Right ventricle myocardium inferior (tissue), 1 donor: ENCODE results near the gene CWF19L1. TPM values are rescaled to one million over a fixed set of nuclear protein-coding genes. Genes with fewer than 3 reads are reported as not detected.
"Not testable (repeated sequence)": the region's sequence is repeated elsewhere in the genome, so short reads cannot be mapped to it uniquely, and the experiment has no call there.

Source experiments
- ATAC-seq: fragments of 200-7000 bp; cut with Tn5 transposase; one replicate; pipeline ENCODE4 v1.9.1; 2020; ENCODE audit warnings: mild to moderate bottlenecking, moderate library complexity
- DNase-seq: peaks from one replicate; pipeline ENCODE4 v3.0.0; 2021; ENCODE audit errors: missing footprints
- intact Hi-C: fragments of 100-400 bp; cut with DNase I; formaldehyde crosslinking; loops from one replicate; pipeline ENCODE4 v1.11.0; 2022
- total RNA-seq: library from RNA; stranded (reverse); fragmentation: NEBNext Ultra II Directional; extraction: Animal tissue kit (Norgen Biotek cat#: 25700); gene quantifications from one replicate; pipeline ENCODE4 v1.2.1, GENCODE V29; 2021
- donor health status: DM: no; HTN: yes; CAD: no; lungs with severe emphysema.

CWF19L1 gene
- total RNA-seq, 1 donor from 2014 or later: 12.9 TPM

DNA sequence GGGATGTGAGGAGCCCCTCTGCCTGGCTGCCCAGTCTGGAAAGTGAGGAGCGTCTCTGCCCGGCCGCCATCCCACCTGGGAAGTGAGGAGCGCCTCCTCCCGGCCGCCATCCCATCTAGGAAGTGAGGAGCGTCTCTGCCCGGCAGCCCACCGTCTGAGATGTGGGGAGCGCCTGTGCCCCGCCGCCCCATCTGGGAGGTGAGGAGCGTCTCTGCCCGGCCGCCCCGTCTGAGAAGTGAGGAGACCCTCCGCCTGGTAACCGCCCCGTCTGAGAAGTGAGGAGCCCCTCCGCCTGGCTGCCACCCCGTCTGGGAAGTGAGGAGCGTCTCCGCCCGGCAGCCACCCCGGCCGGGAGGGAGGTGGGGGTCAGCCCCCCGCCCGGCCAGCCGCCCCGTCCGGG, 9.5 kb upstream of the CWF19L1 start:
- ATAC-seq, intact Hi-C loops, DNase-seq: not testable (repeated sequence)

DNA sequence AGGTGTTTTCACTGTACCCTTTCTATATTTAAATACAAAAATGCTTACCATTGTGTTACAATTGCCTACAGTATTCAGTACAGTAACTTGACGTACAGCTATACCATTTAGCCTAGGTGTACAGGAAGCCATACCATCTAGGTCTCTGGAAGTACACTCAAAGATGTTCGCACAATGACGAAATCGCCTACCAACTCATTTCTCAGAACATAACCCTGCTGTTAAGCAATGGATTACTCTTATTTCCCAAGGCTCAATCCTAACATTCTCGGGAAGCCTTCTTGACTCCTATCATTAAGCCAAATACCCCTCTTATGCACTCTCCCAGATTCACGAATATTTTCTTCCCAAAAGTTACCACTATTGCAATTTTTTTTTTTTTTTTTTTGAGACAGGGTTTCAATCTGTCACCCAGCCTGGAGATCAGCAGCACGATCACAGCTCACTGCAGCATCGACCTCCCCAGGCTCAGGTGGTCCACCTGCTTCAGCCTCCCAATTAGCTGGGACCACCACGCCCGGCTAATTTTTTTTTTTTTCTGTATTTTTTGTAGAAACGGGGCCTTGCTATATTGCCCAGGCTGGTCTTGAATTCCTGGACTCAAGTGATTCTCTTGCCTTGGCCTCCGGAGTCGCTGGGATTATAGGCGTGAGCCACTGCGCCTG, 1.5 kb downstream of the CWF19L1 start:
- DNase-seq: no peak
- intact Hi-C loops: loop anchor here (10.0 kb wide), 1 partner anchor 81 kb away; the partner anchor contains the start of gene ERLIN1
- ATAC-seq: no peak

DNA sequence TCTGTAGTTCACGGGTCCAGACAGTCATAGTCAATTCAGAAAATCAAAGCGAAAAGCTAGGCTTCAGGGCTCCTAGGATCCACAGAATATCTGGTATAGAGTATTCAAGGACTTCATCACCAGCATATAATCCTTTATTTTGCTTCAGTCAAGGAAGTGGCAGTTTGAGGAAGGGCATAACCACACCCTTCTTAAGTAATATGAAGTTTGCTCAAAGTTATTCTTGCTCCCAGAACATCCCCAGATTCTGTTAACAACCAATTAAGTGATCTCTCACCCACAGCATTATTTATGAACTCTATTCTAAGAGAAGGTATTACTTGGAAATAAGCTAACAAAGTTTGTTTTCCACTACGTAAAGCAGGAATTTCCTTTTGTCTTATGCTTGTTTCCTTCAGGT, 13.2 kb downstream of the CWF19L1 start:
- intact Hi-C loops: no loop called here
- no peak for DNase-seq
- no peak for ATAC-seq

DNA sequence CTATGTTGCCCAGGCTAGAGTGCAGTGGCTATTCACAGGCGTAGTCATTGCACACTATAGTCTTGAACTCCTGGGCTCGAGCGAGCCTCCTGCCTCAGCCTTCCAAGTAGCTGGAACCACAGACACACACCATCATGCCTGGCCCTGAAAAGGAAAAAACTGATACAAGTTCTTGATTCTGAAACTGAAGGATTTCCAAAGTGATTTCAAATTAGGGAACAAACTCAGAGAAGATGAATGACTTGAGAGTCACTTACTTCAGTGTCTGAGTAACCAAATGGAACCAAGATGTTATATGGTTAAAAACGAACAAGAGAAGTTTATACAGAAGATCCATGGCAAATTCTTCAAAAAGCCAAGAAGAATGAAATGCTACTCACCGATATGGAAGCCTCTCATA, 14.4 kb downstream of the CWF19L1 start:
- intact Hi-C loops: no loop called here
- no peak for ATAC-seq

DNA sequence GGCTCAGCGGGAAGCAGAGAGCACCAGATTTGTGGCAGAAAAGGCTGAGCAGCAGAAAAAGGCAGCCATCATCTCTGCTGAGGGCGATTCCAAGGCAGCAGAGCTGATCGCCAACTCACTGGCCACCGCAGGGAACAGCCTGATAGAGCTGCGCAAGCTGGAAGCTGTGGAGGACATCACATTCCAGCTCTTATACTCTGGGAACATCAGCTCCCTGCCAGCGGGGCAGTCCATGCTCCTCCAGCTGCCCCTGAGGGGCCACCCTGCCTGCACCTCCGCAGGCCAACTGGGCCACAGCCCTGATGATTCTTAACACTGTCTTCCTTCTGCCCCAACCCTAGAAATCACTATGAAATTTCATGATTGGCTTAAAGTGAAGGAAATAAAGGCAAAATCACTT, 18.6 kb downstream of the CWF19L1 start:
- DNase-seq (no peak), ATAC-seq (peak; percentile 85)
- intact Hi-C loops: no loop called here

More for the DNA sequence above, 14.4 kb downstream of the CWF19L1 start:
- DNase-seq: no peak

DNA sequence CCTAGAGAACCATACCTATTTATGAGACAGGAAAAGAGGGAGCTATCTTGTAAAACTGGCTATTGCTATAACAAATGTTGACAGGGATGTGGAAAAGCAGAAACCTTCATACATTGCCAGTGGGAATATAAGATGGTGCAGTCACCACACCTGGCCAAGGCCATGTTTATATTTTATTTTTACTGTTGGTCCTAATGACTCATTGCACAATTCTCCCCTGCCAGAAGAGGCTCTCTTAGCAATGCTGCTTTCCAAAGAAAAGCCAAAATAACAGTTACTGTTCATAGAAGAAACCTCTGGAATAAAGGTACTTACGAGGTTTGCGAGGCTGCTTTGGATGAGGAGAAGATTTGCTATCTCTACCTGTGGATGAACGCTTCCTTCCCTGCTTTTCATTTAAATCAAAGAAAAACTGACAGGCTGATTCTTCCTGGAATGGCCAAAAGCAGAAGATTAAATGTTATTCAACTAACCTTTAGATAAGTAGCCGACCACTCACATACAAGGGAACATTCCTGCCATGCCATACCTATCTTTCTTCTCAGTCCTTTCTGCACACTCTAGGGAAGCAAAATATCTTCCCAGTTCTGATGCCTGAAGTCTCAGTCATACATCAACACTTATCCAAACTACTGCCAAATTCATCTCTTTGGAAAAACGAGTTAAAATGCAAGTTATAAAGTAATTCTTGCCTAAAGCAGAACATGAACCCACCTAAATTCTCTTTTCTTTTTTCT, 21.8 kb downstream of the CWF19L1 start:
- DNase-seq: no peak
- intact Hi-C loops: no loop called here
- ATAC-seq: no peak

DNA sequence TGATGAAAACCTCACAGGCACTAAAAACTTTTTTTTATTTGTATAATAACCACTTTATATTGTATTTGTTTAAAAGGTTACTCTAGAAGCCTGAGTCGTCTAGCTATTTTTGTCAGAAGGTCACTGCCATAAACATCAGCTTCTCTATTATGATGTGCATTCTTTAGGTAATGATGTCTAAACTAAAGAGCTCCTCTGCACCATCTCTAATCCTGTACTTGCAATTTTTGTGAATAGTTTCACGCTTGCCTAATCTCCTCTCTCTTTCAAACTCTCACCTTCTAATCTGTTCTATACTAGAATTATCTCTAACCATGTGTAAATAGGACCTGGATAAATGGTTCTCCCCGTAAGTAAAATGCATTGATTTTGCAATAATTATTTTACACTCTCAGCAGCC, 27.6 kb downstream of the CWF19L1 start:
- intact Hi-C loops: no loop called here
- DNase-seq (no peak), ATAC-seq (no peak)

DNA sequence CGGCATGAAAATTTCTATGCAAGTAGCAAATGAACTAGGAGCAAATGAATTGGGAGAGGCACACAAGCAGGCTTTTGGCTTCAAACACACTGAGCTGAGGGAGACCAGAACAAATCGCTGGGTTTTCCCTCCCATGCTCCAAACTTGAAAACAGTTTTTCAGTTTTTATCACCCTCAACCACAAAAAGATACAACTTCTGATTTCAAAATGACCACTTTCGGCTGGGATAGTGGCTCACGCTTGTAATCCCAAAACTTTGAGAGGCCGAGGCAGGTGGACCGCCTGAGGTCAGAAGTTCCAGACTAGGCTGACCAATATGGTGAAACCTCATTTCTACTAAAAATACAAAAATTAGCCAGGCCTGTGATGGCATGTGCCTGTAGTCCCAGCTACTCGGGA, 29.0 kb downstream of the CWF19L1 start:
- intact Hi-C loops: no loop called here
- DNase-seq (no peak), ATAC-seq (no peak)

DNA sequence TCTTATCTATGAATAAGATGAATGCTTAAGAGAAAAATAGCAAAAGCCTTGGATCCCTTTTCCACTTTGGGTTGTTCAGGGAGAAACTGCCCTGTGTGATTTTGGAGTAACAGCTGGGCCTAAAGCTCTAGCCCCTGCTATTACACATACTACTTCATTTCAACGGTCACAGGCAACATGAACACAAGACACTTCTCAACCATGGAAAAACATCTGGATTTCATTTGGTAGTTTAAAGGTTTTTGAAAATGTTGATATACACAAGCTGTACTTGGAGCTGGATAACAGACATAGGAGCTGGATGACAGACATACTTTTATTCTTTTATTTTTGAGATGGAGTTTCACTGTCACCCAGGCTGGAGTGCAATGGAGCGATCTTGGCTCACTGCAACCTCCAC, 35.3 kb downstream of the CWF19L1 start:
- intact Hi-C loops: no loop called here
- DNase-seq: no peak
- no peak for ATAC-seq

DNA sequence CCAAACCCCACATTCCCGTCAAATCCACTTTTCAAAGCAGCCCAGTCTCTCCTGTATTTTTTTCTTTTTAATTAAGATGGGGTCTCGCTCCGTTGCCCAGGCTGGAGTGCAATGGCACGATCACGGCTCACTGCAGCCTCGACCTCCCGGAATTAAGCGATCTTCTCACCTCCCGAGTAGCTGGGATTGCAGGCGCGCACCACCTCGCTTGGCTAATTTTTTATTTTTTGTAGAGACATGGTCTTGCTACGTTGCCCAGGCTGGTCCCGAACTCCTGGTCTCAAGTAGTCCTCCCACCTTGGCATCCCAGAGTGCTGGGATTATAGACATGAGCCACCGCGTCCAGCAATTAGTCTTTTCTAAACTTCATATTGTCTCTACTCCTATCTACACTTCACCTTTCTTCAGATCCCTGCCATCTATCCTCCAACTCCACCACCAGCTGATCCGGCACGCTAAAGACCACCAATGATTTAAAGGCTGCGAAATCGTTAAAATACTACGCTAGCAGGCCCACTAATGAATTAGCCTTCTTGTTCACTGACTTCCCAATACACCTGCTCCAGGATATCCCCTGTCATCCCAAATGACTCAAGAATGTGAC, 37.5 kb downstream of the CWF19L1 start:
- DNase-seq (no peak), ATAC-seq (no peak)
- intact Hi-C loops: no loop called here

DNA sequence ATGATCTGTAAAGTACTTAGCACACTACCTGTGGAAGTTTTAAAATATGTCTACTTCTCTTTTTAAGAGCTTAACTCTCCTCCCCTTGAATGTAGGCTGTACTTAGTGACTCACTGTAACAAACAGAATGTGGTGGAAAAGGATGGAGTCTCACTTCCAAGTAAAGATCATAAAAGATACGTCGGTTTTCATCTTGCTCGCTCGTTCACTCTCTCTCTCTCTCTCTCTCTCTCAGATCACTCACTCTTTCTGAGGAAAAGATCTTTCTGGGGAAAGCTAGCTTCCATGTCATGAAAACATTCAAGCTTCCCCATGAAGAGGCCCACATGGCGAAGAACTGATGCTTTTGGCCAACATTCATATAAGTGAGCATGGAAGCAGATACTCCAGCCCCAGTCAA, 43.6 kb downstream of the CWF19L1 start:
- intact Hi-C loops: no loop called here
- DNase-seq (no peak), ATAC-seq (no peak)

DNA sequence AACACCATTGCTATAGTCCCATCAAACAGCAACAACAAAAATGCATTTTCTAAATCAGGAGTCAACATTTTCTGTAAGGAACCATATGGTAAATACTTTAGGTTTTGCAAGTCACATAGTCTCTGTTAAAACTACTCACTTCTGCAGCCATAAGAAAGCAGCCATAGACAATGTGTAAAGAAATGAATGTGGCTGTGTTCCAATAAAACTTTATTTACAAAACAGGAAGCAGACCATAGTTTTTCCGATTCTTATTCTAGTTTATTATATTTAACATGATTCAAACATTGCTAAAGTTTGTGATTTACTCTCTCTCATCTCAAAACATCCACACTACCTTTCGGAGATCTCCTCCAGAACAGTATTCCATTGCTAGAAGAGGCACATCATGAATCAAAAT, 44.9 kb downstream of the CWF19L1 start:
- intact Hi-C loops: no loop called here
- no peak for ATAC-seq
- no peak for DNase-seq

DNA sequence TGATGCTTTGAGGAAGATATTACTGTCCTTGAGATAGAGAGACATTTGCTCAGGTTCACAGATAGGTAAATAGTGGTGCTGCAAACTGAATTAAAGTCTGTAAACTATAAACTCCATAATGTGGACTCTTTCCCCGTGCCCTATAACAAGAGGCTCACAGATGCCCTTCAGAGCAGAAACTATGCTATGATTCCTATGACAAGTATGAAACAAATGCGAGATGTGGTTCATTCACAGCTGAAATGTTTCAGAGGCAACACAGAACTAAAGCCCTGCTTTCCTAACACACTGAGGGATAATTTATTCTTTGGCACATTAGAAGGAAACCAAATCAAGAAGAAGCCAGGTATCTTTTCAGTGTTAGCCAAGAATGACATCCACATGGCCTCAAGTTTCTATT, 51.4 kb downstream of the CWF19L1 start:
- DNase-seq (no peak), ATAC-seq (no peak)
- intact Hi-C loops: no loop called here

DNA sequence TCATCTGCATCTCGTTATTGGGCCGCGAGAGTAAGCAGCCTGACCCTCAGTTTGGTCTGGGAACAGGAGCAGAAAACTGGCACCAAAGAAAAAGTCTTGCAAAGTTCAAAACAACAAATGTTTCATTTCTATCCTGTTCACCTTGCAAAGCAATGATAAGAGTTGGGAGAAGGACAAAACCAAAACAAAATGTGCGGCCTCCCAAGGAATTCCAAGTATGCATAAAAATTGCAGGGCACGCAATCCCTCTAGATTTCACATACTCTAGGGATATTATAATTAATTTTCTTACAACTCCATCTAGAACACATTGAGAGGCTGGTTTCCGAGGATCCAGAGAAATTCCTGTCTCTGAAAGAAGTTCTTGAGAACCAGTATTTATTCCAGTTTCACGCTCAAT, 58.1 kb downstream of the CWF19L1 start:
- ATAC-seq: no peak
- no peak for DNase-seq
- intact Hi-C loops: no loop called here

DNA sequence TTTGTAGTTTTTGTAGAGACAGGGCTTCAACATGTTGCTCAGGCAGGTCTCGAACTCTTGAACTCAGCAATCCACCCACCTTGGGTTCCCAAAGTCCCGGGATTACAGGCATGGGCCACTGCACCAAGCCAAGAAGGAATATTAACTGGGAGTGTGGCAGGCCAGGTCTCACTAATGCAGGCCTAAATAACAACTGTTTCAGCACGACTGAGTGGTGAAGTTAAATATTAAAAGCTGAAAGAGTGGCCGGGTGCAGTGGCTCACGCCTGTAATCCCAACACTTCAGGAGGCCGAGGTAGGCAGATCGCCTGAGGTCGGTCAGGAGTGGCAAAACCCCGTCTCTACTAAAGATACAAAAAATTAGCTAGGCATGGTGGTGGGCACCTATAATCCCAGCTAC, 59.2 kb downstream of the CWF19L1 start:
- ATAC-seq: no peak
- intact Hi-C loops: no loop called here
- DNase-seq: no peak

DNA sequence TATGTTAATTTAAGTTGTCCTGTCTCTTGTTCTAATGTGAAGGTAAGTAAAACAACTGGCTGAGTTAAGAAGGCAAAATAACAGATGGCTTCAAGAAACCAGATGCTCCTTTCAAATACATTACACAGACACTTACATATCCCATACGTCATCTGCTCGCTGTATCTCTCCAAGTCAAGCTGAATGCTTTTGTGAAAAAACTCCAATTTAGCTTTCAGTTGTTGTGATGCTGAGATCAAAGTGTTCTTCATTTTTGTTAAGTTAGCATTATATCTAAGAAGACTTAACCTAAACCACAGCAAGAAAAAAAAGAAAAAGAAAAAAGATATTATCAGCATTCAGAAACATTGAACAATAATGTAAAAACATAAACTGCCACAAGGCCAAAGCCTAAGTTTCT, 63.1 kb downstream of the CWF19L1 start:
- ATAC-seq (no peak), DNase-seq (no peak)
- intact Hi-C loops: no loop called here

DNA sequence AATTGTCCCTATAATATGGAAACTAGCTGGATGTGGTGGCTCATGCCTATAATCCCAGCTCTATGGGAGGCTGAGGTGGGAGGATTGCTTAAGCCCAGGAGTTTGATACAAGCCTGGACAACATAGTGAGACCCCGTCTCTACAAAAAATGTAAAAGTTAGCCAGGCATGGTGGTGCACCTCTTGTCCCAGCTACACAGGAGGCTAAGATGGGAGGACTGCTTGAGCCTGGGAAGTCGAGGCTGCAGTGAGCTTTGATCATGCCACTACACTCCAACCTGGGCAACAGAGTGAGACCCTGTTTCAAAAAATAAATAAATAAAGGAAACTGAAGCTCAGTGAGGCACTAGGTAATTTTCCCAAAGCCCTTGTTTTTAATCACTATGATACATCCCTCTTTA, 65.9 kb downstream of the CWF19L1 start:
- no peak for ATAC-seq
- intact Hi-C loops: no loop called here
- no peak for DNase-seq

DNA sequence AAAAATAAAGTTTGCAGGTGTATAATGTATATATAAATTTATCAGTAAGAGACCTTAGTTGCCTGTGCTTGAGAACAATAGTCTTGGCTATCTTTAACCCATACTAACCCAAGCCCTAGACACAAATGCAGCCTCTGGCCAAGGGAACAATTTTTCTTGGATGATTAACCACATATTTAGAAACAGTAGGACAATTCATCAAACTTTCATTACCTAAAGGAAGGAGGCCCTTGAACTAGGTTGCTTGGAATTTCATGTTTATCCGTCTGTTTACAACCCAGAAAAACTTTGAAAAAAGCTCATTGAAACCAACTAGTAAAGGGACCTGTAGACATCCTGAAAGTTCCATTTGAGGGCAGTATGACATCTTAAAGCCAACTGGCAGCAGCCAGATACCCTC, 72.7 kb downstream of the CWF19L1 start:
- no peak for ATAC-seq
- intact Hi-C loops: no loop called here
- no peak for DNase-seq

DNA sequence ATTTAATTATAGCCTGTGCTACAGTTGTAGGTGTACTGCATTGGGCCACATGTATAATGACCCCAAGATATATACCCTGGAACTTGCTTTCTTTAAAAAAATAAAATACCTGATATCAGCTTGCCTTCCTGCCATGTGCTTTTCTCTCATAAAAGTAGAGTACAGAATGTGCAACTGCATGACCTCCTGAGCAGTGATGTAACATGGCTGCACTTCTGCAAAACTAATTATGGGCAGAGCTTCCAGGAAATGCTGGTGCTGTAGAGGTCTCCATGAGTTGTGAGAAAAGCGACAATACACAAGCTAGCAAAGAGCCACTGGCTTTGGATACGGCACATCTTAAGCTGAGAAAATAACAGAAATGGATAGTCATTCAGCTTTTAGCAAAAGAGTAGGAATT, 75.1 kb downstream of the CWF19L1 start:
- ATAC-seq: peak; percentile 74
- intact Hi-C loops: no loop called here
- no peak for DNase-seq
